HEK293 (cell line): ENCODE data around the gene RPL29.

Experiments used
- CTCF ChIA-PET: fragments of 350-600 bp; formaldehyde crosslinking; extraction: SDS; loops from one replicate; lab custom pipeline; 2021; ENCODE audit warnings: antibody characterized with exemption; lab: Yijun Ruan, JAX
- POLR2A ChIA-PET: fragments of 300-600 bp; formaldehyde crosslinking; extraction: SDS; loops from one replicate; lab custom pipeline; 2020; ENCODE audit warnings: antibody characterized with exemption, inconsistent platforms; lab: Yijun Ruan, JAX
- H3K27ac ChIP-seq: fragments of 200-500 bp; sonication (Bioruptor generic); 2 replicates; pipeline ENCODE4 v1.5.1; 2014; ENCODE audit warnings: low read depth, low read length, control low read depth, inconsistent platforms; ENCODE audit errors: extremely low read depth
- H3K36me3 ChIP-seq, 2 experiments: fragments of 200-500 bp in 1 of 2; sonication (Bioruptor generic) in 1 of 2; 1 replicate in 1 of 2; 2 replicates in 1 of 2; pipeline ENCODE4 v1.5.1; 2014 to 2017; ENCODE audit warnings: inconsistent platforms in 2 of 2, low read length in 2 of 2; ENCODE audit not compliant: control insufficient read depth in 2 of 2, insufficient read depth in 1 of 2
- H3K4me1 ChIP-seq: fragments of 200-500 bp; sonication (Bioruptor generic); 2 replicates; pipeline ENCODE4 v1.5.1; 2014; ENCODE audit warnings: mild to moderate bottlenecking, low read length, inconsistent platforms; ENCODE audit not compliant: control insufficient read depth, insufficient read depth
- H3K4me3 ChIP-seq: 2 replicates; pipeline ENCODE4 v1.5.1; 2011; ENCODE audit warnings: low read depth, mild to moderate bottlenecking, control low read depth, low read length, moderate library complexity
- H3K9me3 ChIP-seq: fragments of 200-500 bp; sonication (Bioruptor generic); 2 replicates; pipeline ENCODE4 v1.5.1; 2014; ENCODE audit warnings: low read depth, low read length, inconsistent platforms; ENCODE audit not compliant: control insufficient read depth, insufficient read depth
- AEBP2 ChIP-seq: fragments of 450-650 bp; formaldehyde crosslinking; IDR thresholded peaks from 2 replicates; pipeline ENCODE4 v1.5.1; 2016; ENCODE audit warnings: missing biosample characterization, missing genetic modification characterization, borderline replicate concordance
- GLI2 ChIP-seq: fragments of 450-650 bp; formaldehyde crosslinking; IDR thresholded peaks from 2 replicates; pipeline ENCODE4; 2017; ENCODE audit warnings: missing biosample characterization, missing genetic modification characterization, low read depth, borderline replicate concordance
- KLF17 ChIP-seq: fragments of 450-650 bp; formaldehyde crosslinking; IDR thresholded peaks from 2 replicates; pipeline ENCODE4 v1.5.1; 2016; ENCODE audit warnings: missing biosample characterization, missing genetic modification characterization
- OVOL3 ChIP-seq: fragments of 450-650 bp; formaldehyde crosslinking; IDR thresholded peaks from 2 replicates; pipeline ENCODE4 v1.5.1; 2016; ENCODE audit warnings: missing biosample characterization, missing genetic modification characterization
- SCRT1 ChIP-seq: fragments of 450-650 bp; formaldehyde crosslinking; IDR thresholded peaks from 2 replicates; pipeline ENCODE4 v1.5.1; 2016; ENCODE audit warnings: missing biosample characterization, missing genetic modification characterization, borderline replicate concordance
- ZBTB17 ChIP-seq: fragments of 450-650 bp; formaldehyde crosslinking; IDR thresholded peaks from 2 replicates; pipeline ENCODE4 v1.5.1; 2016; ENCODE audit warnings: missing biosample characterization, missing genetic modification characterization
- ZBTB48 ChIP-seq: fragments of 450-650 bp; formaldehyde crosslinking; IDR thresholded peaks from 2 replicates; pipeline ENCODE4 v1.5.1; 2016; ENCODE audit warnings: missing biosample characterization, missing genetic modification characterization
- ZBTB6 ChIP-seq: fragments of 450-650 bp; formaldehyde crosslinking; IDR thresholded peaks from 2 replicates; pipeline ENCODE4 v1.5.1; 2017; ENCODE audit warnings: missing biosample characterization, missing genetic modification characterization
- ZFHX2 ChIP-seq: fragments of 450-650 bp; formaldehyde crosslinking; conservative IDR thresholded peaks from 2 replicates; pipeline ENCODE4 v1.5.1; 2016; ENCODE audit warnings: missing biosample characterization, missing genetic modification characterization
- ZFP3 ChIP-seq: fragments of 450-650 bp; formaldehyde crosslinking; IDR thresholded peaks from 2 replicates; pipeline ENCODE4 v1.5.1; 2016; ENCODE audit warnings: low read depth, missing biosample characterization, missing genetic modification characterization
- ZNF114 ChIP-seq: fragments of 450-650 bp; formaldehyde crosslinking; IDR thresholded peaks from 2 replicates; pipeline ENCODE4 v1.5.0; 2017; ENCODE audit warnings: missing biosample characterization, missing genetic modification characterization
- ZNF138 ChIP-seq: fragments of 450-650 bp; formaldehyde crosslinking; IDR thresholded peaks from 2 replicates; pipeline ENCODE4 v1.5.1; 2016; ENCODE audit warnings: missing biosample characterization, missing genetic modification characterization, borderline replicate concordance
- ZNF2 ChIP-seq: fragments of 450-650 bp; formaldehyde crosslinking; IDR thresholded peaks from 2 replicates; pipeline ENCODE4 v1.5.1; 2016; ENCODE audit warnings: missing biosample characterization, missing genetic modification characterization
- ZNF23 ChIP-seq: fragments of 450-650 bp; formaldehyde crosslinking; IDR thresholded peaks from 2 replicates; pipeline ENCODE4 v1.5.1; 2016; ENCODE audit warnings: missing biosample characterization, missing genetic modification characterization, borderline replicate concordance
- ZNF433 ChIP-seq: fragments of 450-650 bp; formaldehyde crosslinking; IDR thresholded peaks from 2 replicates; pipeline ENCODE4 v1.5.1; 2016; ENCODE audit warnings: missing biosample characterization, missing genetic modification characterization, low read depth
- ZNF561 ChIP-seq: fragments of 450-650 bp; IDR thresholded peaks from 2 replicates; pipeline ENCODE4 v1.5.1; 2018; ENCODE audit warnings: missing biosample characterization, missing genetic modification characterization, borderline replicate concordance
- ZNF624 ChIP-seq: fragments of 450-650 bp; formaldehyde crosslinking; IDR thresholded peaks from 2 replicates; pipeline ENCODE4 v1.5.1; 2017; ENCODE audit warnings: missing biosample characterization, missing genetic modification characterization
- ZNF785 ChIP-seq: fragments of 450-650 bp; formaldehyde crosslinking; IDR thresholded peaks from 2 replicates; pipeline ENCODE4 v1.5.1; 2016; ENCODE audit warnings: missing biosample characterization, missing genetic modification characterization
- ZNF830 ChIP-seq: fragments of 450-650 bp; IDR thresholded peaks from 2 replicates; pipeline ENCODE4 v1.5.0; 2018; ENCODE audit warnings: missing biosample characterization, missing genetic modification characterization, low read depth, mild to moderate bottlenecking, moderate library complexity
- ZNF837 ChIP-seq: fragments of 450-650 bp; formaldehyde crosslinking; IDR thresholded peaks from 2 replicates; pipeline ENCODE4 v1.5.1; 2016; ENCODE audit warnings: missing biosample characterization, missing genetic modification characterization
- TF ChIP-seq, protein P1 (sequence below): fragments of 450-650 bp; formaldehyde crosslinking; IDR thresholded peaks from 2 replicates; pipeline ENCODE4 v1.5.1; 2016; ENCODE audit warnings: missing biosample characterization, missing genetic modification characterization

RPL29 gene

GRCh38 chr3:51980253-51980652 is 15.4 kb downstream of the RPL29 start:
- CTCF ChIA-PET: no interaction called here
- H3K27ac ChIP-seq: no peak overlapping the region
- TF ChIP-seq ZNF114 (tag by site-specific recombination) (no peak), ZNF23 (tag by site-specific recombination) (no peak), ZFHX2 (tag by site-specific recombination) (no peak), AEBP2 (tag by site-specific recombination) (no peak), ZNF830 (tag by site-specific recombination) (no peak), ZBTB48 (tag by site-specific recombination) (no peak), ZFP3 (tag by site-specific recombination) (no peak), ZNF837 (tag by site-specific recombination) (no peak), ZNF433 (tag by site-specific recombination) (no peak), ZNF138 (no peak), ZBTB6 (tag by site-specific recombination) (no peak), OVOL3 (tag by site-specific recombination) (no peak), ZNF561 (tag by site-specific recombination) (no peak), ZNF785 (tag by site-specific recombination) (no peak)
- TF ChIP-seq, protein P1, sequence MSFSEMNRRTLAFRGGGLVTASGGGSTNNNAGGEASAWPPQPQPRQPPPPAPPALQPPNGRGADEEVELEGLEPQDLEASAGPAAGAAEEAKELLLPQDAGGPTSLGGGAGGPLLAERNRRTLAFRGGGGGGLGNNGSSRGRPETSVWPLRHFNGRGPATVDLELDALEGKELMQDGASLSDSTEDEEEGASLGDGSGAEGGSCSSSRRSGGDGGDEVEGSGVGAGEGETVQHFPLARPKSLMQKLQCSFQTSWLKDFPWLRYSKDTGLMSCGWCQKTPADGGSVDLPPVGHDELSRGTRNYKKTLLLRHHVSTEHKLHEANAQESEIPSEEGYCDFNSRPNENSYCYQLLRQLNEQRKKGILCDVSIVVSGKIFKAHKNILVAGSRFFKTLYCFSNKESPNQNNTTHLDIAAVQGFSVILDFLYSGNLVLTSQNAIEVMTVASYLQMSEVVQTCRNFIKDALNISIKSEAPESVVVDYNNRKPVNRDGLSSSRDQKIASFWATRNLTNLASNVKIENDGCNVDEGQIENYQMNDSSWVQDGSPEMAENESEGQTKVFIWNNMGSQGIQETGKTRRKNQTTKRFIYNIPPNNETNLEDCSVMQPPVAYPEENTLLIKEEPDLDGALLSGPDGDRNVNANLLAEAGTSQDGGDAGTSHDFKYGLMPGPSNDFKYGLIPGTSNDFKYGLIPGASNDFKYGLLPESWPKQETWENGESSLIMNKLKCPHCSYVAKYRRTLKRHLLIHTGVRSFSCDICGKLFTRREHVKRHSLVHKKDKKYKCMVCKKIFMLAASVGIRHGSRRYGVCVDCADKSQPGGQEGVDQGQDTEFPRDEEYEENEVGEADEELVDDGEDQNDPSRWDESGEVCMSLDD: no peak
- TF ChIP-seq, all 188 proteins: peak for 0
- Histone ChIP-seq H3K36me3 (peaks cover 0 to 8% of the 10 kb centered on the region in 2 experiments; a peak in 1 of 3 replicates), H3K9me3 (no peaks in the 10 kb centered on the region), H3K4me1 (no peaks in the 10 kb centered on the region), H3K4me3 (no peak overlapping the region)
- POLR2A ChIA-PET: interaction anchor here (1.2 kb wide), 1 partner anchor 11 kb away, joined by 5 read pairs; no protein-coding TSS in a partner anchor

DNA sequence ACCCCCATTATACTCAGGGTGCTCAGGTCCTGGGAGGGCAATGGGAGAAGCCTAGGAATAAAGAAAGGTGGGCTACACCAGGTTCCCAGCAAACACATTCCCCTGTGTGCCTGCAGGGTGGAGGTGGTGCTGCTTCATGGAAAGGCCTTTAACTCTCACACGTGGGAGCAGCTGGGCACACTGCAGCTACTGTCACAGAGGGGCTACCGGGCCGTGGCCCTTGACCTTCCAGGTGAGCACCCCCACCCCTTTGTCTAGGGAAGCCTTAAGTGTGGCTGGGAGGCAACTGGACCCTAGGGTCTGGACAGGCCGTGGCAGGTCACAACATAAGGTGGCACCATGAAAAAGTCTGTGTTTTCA is 17.6 kb downstream of the RPL29 start:
- Histone ChIP-seq H3K36me3 (peaks cover 0 to 8% of the 10 kb centered on the region in 2 experiments; a peak in 1 of 3 replicates), H3K27ac (no peak overlapping the region), H3K9me3 (no peaks in the 10 kb centered on the region), H3K4me3 (no peak overlapping the region), H3K4me1 (no peaks in the 10 kb centered on the region)
- POLR2A ChIA-PET: no interaction called here
- CTCF ChIA-PET: interaction anchor here (1.2 kb wide), 1 partner anchor 38 kb away, joined by 3 read pairs; no protein-coding TSS in a partner anchor
- no peak for TF ChIP-seq GLI2 (tag by site-specific recombination)
- TF ChIP-seq ZNF2: no peak
- TF ChIP-seq KLF17 (tag by site-specific recombination): no peak
- no peak for TF ChIP-seq SCRT1 (tag by site-specific recombination)
- TF ChIP-seq ZNF624 (tag by site-specific recombination): no peak
- TF ChIP-seq ZBTB17 (tag by site-specific recombination): no peak
